Hematopoietic multipotent progenitor cell (in vitro differentiated cells): ENCODE measurements around the gene ACTL7B. TPM values are rescaled to one million over a fixed set of nuclear protein-coding genes. Genes with fewer than 3 reads are reported as not detected.
"Not testable (repeated sequence)": the region's sequence is repeated elsewhere in the genome, so short reads cannot be mapped to it uniquely, and the experiment has no call there.

Source experiments
- DNase-seq, 3 donors: peaks; one replicate each; pipeline ENCODE4 v3.0.0-alpha.2; 2011 to 2015; ENCODE audit warnings: low read depth in 2 of 3, low spot score in 2 of 3
- total RNA-seq: library from RNA; depleted of rRNA; stranded (reverse); fragments of >200 nt; gene quantifications from one replicate; pipeline ENCODE4 v1.2.3, GENCODE V29; 2012

ACTL7B gene
- total RNA-seq, 1 donor: under 0.01 TPM

- no peak for DNase-seq
These were observed 13.4 kb upstream of the ACTL7B start for GRCh38 chr9:108869092-108869725.

GRCh38 chr9:108867829-108868228 is 12.0 kb upstream of the ACTL7B start:
- no peak for DNase-seq

GRCh38 chr9:108867116-108867515 is 11.3 kb upstream of the ACTL7B start:
- no peak for DNase-seq

GRCh38 chr9:108866001-108866420 is 10.2 kb upstream of the ACTL7B start:
- DNase-seq: no peak

- DNase-seq: no peak
These were observed 9.3 kb upstream of the ACTL7B start for GRCh38 chr9:108865037-108865436.

GRCh38 chr9:108864446-108864845 is 8.7 kb upstream of the ACTL7B start:
- DNase-seq: no peak

- DNase-seq: no peak
These were observed 8.1 kb upstream of the ACTL7B start for GRCh38 chr9:108863891-108864290.

- DNase-seq: no peak
These were observed 6.2 kb upstream of the ACTL7B start, which contains the start of gene ACTL7A for GRCh38 chr9:108861997-108862396. Gene ACTL7A (plus strand): TSS chr9:108862266. CDS start chr9:108862323, 57 bp downstream.

GRCh38 chr9:108861464-108861863 is 5.7 kb upstream of the ACTL7B start:
- DNase-seq: no peak

GRCh38 chr9:108860764-108861163 is 5.0 kb upstream of the ACTL7B start:
- DNase-seq: no peak

- no peak for DNase-seq
These were observed 4.6 kb upstream of the ACTL7B start for GRCh38 chr9:108860354-108860753.

GRCh38 chr9:108859459-108860114 is 3.8 kb upstream of the ACTL7B start:
- no peak for DNase-seq

- no peak for DNase-seq
These were observed 1.8 kb upstream of the ACTL7B start for GRCh38 chr9:108857572-108857971.

- no peak for DNase-seq
These were observed 278 bp downstream of the ACTL7B start for GRCh38 chr9:108855529-108855886.

GRCh38 chr9:108854641-108855528 is 901 bp downstream of the ACTL7B start:
- DNase-seq: no peak

GRCh38 chr9:108854094-108854493 is 1.7 kb downstream of the ACTL7B start:
- no peak for DNase-seq

- no peak for DNase-seq
These were observed 3.7 kb downstream of the ACTL7B start for GRCh38 chr9:108852079-108852478.

GRCh38 chr9:108851138-108851537 is 4.6 kb downstream of the ACTL7B start:
- DNase-seq: no peak

- DNase-seq: peak in 1 of 3 donors; percentile 31
These were observed 5.4 kb downstream of the ACTL7B start for GRCh38 chr9:108850293-108850897.

GRCh38 chr9:108848296-108848695 is 7.5 kb downstream of the ACTL7B start:
- DNase-seq: not testable (repeated sequence)

GRCh38 chr9:108845947-108846346 is 9.8 kb downstream of the ACTL7B start:
- DNase-seq: no peak
